ENCODE results near the gene SHF.

Gene SHF

GRCh38 chr15:45147606-45148005 is 40.2 kb downstream of the SHF start:
- no peak for DNase-seq (ENCODE audit: low spot score)
- in situ Hi-C loops (cut with MboI; ENCODE audit: low pct_unique_long_range_greater_than_20kb, low sequenced_read_pairs, unreplicated experiment): no loop called here
- no peak for TF ChIP-seq CTCF (IDR thresholded peaks at IDR 0.05; ENCODE audit: extremely low read depth, insufficient read depth, missing control alignments)

GRCh38 chr15:45146405-45146804 is 41.4 kb downstream of the SHF start:
- DNase-seq (ENCODE audit: low spot score): no peak
- no peak for TF ChIP-seq CTCF (IDR thresholded peaks at IDR 0.05; ENCODE audit: extremely low read depth, insufficient read depth, missing control alignments)
- in situ Hi-C loops (cut with MboI; ENCODE audit: low pct_unique_long_range_greater_than_20kb, low sequenced_read_pairs, unreplicated experiment): no loop called here

- in situ Hi-C loops (cut with MboI; ENCODE audit: low pct_unique_long_range_greater_than_20kb, low sequenced_read_pairs, unreplicated experiment): no loop called here
- DNase-seq (ENCODE audit: low spot score): no peak
- TF ChIP-seq CTCF (IDR thresholded peaks at IDR 0.05; ENCODE audit: extremely low read depth, insufficient read depth, missing control alignments): no peak
Observed at GRCh38 chr15:45144775-45145174, 43.0 kb downstream of the SHF start.

- in situ Hi-C loops (cut with MboI; ENCODE audit: low pct_unique_long_range_greater_than_20kb, low sequenced_read_pairs, unreplicated experiment): no loop called here
- TF ChIP-seq CTCF (IDR thresholded peaks at IDR 0.05; ENCODE audit: extremely low read depth, insufficient read depth, missing control alignments): no peak
- DNase-seq (ENCODE audit: low spot score): no peak
Observed at GRCh38 chr15:45143946-45144345, 43.8 kb downstream of the SHF start.

- TF ChIP-seq CTCF (IDR thresholded peaks at IDR 0.05; ENCODE audit: extremely low read depth, insufficient read depth, missing control alignments): no peak
Observed at GRCh38 chr15:45143056-45143455, 44.7 kb downstream of the SHF start.

GRCh38 chr15:45141386-45141785 is 46.4 kb downstream of the SHF start:
- no peak for TF ChIP-seq CTCF (IDR thresholded peaks at IDR 0.05; ENCODE audit: extremely low read depth, insufficient read depth, missing control alignments)
- DNase-seq (ENCODE audit: low spot score): no peak
- in situ Hi-C loops (cut with MboI; ENCODE audit: low pct_unique_long_range_greater_than_20kb, low sequenced_read_pairs, unreplicated experiment): no loop called here

More at GRCh38 chr15:45143056-45143455, 44.7 kb downstream of the SHF start:
- in situ Hi-C loops (cut with MboI; ENCODE audit: low pct_unique_long_range_greater_than_20kb, low sequenced_read_pairs, unreplicated experiment): no loop called here
- no peak for DNase-seq (ENCODE audit: low spot score)
